Measurements from ENCODE around the gene UFSP1.

The UFSP1 gene

GRCh38 chr7:100895701-100895955 is 6.1 kb upstream of the UFSP1 start, which contains the start of gene ACHE:
Gene ACHE (minus strand): TSS chr7:100895888. CDS start chr7:100894232, 1,656 bp downstream.
- no peak for DNase-seq

DNA sequence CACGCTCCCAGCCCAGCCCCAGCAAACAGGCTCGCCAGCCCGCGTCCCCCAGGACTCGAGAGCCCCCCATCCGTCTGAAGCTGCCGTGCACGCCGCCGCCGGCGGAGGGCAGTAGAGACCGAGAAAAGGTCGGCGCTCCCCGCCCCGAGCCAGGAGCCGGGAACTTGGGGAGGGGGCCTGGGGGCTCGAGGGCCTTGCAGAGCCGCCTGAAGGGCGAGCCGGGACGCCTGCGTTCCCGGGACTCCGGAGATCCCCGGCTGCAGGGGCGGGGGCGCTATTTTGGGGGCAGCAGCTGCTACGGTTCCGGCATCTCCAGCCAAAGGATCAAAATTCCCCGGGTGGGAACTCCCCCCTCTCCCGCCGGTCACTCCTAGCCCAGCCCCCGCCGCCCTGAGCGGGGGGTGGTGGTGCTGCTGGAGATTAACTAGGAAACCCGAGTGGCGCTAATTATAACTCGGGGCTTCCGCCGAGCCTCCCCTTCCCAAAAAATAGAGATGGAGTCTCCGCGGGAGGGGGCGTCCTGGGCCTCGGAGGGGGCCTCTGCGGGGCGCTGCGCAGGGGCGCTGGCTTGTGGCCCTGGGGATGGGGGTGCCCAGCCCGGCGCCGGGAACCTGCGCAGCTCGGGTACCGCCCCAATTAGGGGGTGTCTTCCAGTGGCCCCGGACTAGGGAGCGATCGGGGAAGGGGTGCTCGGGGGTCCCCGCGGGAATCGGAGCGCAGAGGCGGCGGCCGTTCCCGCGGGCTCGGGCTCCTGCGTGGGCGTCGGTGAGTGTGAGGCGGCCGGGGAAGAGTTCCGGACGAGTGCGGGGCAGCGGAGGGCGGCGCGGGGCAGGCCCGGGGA is 5.6 kb upstream of the UFSP1 start:
- peak; percentile 15 for DNase-seq

DNA sequence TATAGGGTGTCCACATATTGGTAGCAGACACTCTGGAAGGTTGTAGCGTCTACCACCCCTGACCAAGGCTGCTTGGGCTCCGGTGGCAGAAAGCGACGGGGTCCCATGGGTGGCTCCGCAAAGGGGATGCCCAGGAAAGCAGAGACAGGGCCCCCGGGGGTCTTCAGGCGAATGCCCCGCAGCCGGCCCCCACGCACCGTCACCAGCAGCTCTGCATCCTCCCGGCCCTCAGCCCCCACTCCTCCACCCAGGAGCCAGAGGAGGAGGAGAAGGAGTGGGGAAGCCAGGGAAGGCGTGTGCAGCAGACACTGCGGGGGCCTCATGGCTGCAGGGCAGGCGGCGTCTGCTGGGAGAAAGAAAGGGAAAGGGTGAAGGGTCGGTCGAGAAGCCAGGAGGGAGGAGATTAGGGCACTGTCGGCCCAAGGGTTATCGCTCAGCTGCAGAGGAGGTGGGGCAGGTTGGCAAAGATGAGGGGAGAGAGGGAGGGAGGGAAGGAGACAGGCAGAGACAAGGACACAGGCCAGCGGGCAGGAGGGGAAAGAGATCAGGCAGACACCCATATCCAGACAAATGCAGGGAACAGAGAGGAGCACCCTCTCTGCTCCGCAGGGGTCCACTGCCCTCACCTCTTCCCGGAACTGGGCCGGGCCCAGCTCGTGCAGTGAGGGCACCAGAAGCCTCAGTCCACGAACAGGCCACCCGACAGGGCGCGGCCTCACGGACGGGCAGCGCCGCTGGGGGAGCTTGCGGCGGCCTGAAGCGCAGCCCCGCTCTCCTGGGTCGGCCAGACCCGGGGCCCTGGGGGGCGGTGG is 4.6 kb upstream of the UFSP1 start:
- no peak for DNase-seq

DNA sequence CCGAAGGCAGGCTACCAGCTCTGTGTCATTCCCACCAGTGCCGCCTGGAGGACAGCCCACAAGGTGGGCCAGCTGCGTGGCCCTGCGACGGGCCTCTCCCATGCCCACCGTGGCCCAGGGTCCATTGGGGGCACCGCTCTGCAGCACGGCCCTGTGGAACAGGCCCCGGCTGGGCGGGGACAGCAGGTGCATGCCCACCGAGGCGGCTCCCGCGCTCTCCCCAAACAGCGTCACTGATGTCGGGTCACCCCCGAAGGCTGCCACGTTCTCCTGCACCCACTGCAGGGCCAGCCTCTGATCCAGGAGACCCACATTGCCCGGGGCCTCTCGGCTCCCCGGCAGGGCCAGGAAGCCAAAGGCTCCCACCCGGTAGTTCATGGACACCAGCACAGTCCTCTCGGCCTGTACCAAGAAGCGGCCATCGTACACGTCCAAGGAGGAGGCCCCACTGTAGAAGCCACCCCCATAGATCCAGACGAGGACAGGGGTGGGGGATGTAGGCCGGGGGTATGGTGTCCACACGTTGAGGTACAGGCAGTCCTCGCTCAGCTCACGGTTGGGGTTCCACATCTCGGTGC is 3.9 kb upstream of the UFSP1 start:
- no peak for DNase-seq

DNA sequence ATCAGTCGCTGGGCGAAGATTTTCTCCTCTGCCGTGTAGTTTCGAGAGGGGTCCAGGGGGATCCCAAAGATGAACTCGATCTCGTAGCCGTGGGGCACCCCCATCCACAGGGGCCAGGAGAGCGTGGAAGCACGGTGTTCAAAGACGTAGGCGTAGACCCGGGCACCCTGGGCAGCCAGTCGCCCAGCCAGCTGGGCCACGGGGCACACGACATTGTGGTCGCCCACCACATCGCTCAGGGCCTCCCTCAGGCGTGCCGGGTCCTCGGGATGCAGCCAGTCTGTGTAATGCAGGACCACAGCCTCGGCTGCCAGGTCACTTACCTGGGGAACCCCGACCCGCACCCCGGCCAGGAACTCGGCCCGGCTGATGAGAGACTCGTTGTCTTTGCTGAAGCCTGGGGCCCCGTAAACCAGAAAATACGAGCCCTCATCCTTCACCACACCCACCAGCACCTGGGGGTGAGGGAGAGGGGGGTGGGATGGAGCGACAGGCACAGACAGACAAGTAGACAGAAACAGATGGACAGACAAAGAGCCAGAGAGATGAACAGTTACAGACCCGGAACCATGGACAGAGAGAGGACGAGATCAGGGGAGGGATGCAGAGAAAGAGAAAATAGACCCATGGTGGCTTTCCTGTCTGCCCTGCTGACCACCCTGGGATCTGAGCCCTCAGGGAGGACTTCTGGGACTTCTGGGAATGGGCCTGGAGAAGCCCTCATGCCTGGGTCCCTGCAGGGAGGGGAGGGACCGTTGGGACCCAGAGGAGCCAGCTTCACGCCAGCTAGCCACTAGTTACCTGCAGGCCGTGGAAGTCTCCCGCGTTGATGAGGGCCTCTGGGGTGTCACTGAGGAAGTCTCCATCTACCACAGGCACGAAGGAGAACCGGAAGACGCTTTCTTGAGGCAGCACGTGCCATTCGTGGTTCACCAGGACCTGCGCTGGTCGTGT is 3.1 kb upstream of the UFSP1 start:
- DNase-seq: no peak

GRCh38 chr7:100891568-100892247 is 2.2 kb upstream of the UFSP1 start:
- no peak for DNase-seq

DNA sequence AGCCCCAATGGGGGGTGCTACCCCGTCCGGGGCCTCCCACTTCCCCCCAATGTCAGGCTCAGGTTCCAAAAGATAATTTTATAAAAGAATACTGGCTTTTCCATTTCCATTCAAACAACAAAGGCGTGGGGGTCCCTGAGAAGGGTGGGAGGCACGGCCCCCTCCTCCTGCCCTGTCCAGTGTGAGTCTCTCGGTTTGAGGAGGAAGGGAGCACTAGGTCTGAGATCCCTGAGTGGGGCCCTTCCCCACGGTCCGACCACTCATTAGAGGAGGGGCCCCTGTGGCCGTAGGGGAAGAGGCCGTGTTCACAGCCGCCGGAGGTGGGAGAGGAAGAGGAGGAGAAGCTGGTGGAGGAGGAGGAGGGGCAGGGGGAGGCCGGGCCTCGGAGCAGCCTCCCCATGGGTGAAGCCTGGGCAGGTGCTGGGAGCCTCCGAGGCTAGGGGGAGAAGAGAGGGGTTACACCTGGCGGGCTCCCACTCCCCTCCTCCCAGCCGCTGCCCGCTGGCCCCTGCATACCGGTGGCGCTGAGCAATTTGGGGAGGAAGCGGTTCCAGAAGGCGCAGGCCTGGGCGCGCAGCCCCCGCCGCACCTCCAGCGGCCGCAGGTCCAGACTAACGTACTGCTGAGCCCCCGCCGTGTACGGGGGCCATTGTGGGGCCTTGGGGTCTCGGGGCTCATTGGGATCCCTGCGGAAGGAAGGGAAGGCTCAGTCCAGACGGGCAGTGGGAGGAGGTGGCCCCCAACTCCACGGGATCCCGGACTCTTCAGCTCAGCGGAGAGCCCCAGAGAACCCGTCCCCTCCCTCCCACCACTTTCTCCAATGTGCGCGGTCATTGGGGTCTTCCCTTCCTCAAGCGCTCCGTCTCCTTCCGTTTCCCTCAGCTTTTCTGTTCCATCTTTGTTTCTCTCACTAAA is 1.4 kb upstream of the UFSP1 start:
- DNase-seq: no peak

- DNase-seq: no peak
Measured at GRCh38 chr7:100888291-100888987, 1.1 kb downstream of the UFSP1 start.

GRCh38 chr7:100887516-100888290 is 1.8 kb downstream of the UFSP1 start:
- DNase-seq: no peak

GRCh38 chr7:100886936-100887515 is 2.5 kb downstream of the UFSP1 start:
- DNase-seq: no peak

GRCh38 chr7:100886142-100886935 is 3.2 kb downstream of the UFSP1 start:
- DNase-seq: no peak

DNA sequence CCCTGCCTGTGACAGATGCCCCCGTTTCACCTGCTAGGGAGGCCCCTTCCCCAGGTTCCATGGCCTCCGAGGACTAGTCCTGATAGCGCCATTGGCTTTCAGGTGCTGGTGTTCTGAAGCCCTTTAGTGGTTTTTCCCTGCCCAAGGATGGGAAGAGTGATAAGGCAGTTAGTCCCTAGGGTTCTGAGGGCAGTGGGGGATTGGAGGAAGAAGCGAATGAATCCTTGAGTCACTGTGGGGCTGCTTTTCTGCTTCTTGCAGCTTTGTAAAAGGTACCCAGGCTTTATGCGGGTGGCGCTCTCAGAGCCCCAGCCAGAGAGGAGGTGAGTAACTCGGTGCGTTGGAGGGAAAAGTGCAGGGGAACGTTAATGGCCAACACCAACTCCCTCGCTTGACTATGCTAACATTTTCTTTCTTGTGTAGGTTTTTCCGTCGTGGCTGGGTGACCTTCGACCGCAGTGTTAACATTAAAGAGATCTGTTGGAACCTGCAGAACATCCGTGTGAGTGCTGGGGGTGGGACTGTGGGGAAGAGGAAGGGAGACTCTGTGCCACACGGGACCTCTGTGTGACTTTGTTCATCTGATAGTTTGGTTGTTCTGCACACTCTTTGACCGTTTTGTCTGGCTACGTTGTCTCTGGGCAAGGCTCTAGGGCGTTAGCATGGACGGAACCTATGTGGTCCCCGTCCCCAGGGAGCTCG is 3.9 kb downstream of the UFSP1 start:
- DNase-seq: no peak

GRCh38 chr7:100884736-100885439 is 4.6 kb downstream of the UFSP1 start:
- no peak for DNase-seq

GRCh38 chr7:100882785-100883526 is 6.6 kb downstream of the UFSP1 start:
- DNase-seq: no peak

DNA sequence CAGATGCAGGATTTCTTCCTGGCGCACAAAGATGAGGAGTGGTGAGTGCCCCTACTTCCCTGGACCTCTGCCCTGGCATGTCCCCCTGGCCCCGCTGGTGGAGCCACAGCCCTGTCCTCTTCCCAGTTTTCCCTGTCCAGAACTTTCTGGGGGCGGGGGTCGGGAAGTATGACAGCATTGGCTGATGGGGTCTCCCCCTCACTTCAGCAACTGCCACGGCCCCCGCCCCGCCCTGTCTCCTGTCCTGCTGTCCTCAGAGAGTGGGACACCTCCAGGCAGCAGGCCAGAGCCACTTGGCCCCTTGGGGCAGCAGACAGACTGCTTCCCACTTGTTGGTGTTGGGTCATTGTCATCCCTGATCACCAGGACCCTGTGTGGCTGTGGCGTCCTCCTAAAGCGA is 7.3 kb downstream of the UFSP1 start:
- DNase-seq: no peak

DNA sequence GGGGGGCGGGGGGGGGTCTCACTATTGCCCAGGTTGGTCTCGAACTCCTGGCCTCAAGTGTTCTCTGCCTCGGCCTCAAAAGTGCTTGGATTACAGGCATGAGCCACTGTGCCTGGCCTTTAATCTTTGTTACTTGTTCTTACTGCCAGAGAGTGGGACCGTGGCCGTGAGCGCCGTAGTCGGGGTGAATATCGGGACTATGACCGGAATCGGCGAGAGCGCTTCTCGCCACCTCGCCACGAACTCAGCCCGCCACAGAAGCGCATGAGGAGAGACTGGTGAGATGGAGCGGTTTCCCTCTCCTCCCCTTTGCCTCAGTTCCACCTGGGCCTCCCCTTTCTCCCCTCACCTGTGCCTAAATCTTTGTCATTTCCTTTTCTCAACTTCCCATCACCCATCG is 8.4 kb downstream of the UFSP1 start:
- no peak for DNase-seq
